MM.1S (cell line): Measurements from ENCODE around the gene STX8.

Experiments used
- EZH2 ChIP-seq: fragments of 300-600 bp; sonication (generic); optimal IDR thresholded peaks from 2 replicates; pipeline ENCODE3; 2017; ENCODE audit warnings: low read depth, mild to moderate bottlenecking, antibody characterized with exemption, low read length, mixed read lengths
- EZH2phosphoT487 ChIP-seq: fragments of 300-600 bp; sonication (generic); IDR thresholded peaks from 2 replicates; pipeline ENCODE4 v1.6.1; 2018; ENCODE audit warnings: antibody characterized with exemption, low read length
- TF ChIP-seq, protein P1 (sequence below): fragments of 300-600 bp; sonication (generic); IDR thresholded peaks from 2 replicates; pipeline ENCODE4 v1.5.1; 2016; ENCODE audit warnings: antibody characterized with exemption, low read length, mixed read lengths

- TF ChIP-seq, protein P1, sequence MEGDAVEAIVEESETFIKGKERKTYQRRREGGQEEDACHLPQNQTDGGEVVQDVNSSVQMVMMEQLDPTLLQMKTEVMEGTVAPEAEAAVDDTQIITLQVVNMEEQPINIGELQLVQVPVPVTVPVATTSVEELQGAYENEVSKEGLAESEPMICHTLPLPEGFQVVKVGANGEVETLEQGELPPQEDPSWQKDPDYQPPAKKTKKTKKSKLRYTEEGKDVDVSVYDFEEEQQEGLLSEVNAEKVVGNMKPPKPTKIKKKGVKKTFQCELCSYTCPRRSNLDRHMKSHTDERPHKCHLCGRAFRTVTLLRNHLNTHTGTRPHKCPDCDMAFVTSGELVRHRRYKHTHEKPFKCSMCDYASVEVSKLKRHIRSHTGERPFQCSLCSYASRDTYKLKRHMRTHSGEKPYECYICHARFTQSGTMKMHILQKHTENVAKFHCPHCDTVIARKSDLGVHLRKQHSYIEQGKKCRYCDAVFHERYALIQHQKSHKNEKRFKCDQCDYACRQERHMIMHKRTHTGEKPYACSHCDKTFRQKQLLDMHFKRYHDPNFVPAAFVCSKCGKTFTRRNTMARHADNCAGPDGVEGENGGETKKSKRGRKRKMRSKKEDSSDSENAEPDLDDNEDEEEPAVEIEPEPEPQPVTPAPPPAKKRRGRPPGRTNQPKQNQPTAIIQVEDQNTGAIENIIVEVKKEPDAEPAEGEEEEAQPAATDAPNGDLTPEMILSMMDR, result no peak
- no peak for TF ChIP-seq EZH2
- no peak for TF ChIP-seq EZH2phosphoT487
Observed at GRCh38 chr17:9273428-9274391, 301.9 kb downstream of the STX8 start.
